Smooth muscle cell (in vitro differentiated cells): ENCODE data around the gene NUP214. TPM values are rescaled to one million over a fixed set of nuclear protein-coding genes. Genes with fewer than 3 reads are reported as not detected.

Source experiments
- DNase-seq: peaks from one replicate; lab custom pipeline; 2025; ENCODE audit not compliant: unreplicated experiment; lab: John Stamatoyannopoulos, UW
- H2AFZ ChIP-seq: fragments of 200-600 bp; sonication (generic); 2 replicates; pipeline ENCODE4 v1.6.0; 2016; ENCODE audit warnings: antibody characterized with exemption, low read depth, mild to moderate bottlenecking
- H3F3A ChIP-seq: fragments of 200-600 bp; sonication (generic); 2 replicates; pipeline ENCODE4 v1.6.0; 2017; ENCODE audit warnings: antibody characterized with exemption, low read depth
- H3K27ac ChIP-seq: fragments of 200-600 bp; sonication (generic); 2 replicates; pipeline ENCODE4 v1.5.1; 2016; ENCODE audit warnings: low read depth, mild to moderate bottlenecking
- H3K27me3 ChIP-seq: fragments of 200-600 bp; sonication (generic); 2 replicates; pipeline ENCODE4 v1.6.1; 2016; ENCODE audit warnings: low read depth, mild to moderate bottlenecking
- H3K36me3 ChIP-seq: fragments of 200-600 bp; sonication (generic); 2 replicates; pipeline ENCODE4 v1.5.1; 2016; ENCODE audit warnings: low read depth
- H3K4me1 ChIP-seq: fragments of 200-600 bp; sonication (generic); 2 replicates; pipeline ENCODE4 v1.5.1; 2016; ENCODE audit warnings: low read depth
- H3K4me2 ChIP-seq: fragments of 200-600 bp; sonication (generic); 2 replicates; pipeline ENCODE4 v1.6.0; 2016; ENCODE audit warnings: mild to moderate bottlenecking
- H3K4me3 ChIP-seq: fragments of 200-600 bp; sonication (generic); 2 replicates; pipeline ENCODE4 v1.5.1; 2016; ENCODE audit warnings: mild to moderate bottlenecking
- H3K79me2 ChIP-seq: fragments of 200-600 bp; sonication (generic); 2 replicates; pipeline ENCODE4 v1.6.0; 2016; ENCODE audit warnings: low read depth, mild to moderate bottlenecking
- H3K9ac ChIP-seq: fragments of 200-600 bp; sonication (generic); 2 replicates; pipeline ENCODE4 v1.6.0; 2016; ENCODE audit warnings: low read depth
- H3K9me3 ChIP-seq: fragments of 200-600 bp; sonication (generic); replicated peaks from 2 replicates; pipeline ENCODE4 v1.5.1; 2016; ENCODE audit warnings: low read depth
- H4K20me1 ChIP-seq: fragments of 200-600 bp; sonication (generic); 2 replicates; pipeline ENCODE4 v1.6.0; 2016; ENCODE audit warnings: low read depth
- WGBS: methylation state at CpG from one replicate; pipeline ENCODE4 v1.1.7; 2016; ENCODE audit warnings: low lambda C conversion rate; 5-methylcytosine and 5-hydroxymethylcytosine counted together
- polyA plus RNA-seq: library from polyadenylated mRNA; unstranded; fragments of >200 nt; fragmentation: Nextera tagmentation; extraction: Ambion mirVana; gene quantifications from 2 replicates; pipeline ENCODE4 v1.2.1, GENCODE V29; 2016
- total RNA-seq: library from RNA; depleted of rRNA; stranded (reverse); fragments of >200 nt; gene quantifications from 2 replicates; pipeline ENCODE4 v1.2.3, GENCODE V29; 2014
- TF ChIP-seq, protein P1 (sequence below): fragments of 200-600 bp; sonication (generic); IDR thresholded peaks from 2 replicates; pipeline ENCODE4 v1.5.1; 2017; ENCODE audit warnings: borderline replicate concordance, mild to moderate bottlenecking, antibody characterized with exemption; ENCODE audit not compliant: insufficient read depth, poor library complexity, severe bottlenecking

Gene NUP214
- total RNA-seq: 20.2 and 44.7 TPM in 2 replicates
- 13.9 and 24.2 TPM in 2 replicates for polyA plus RNA-seq

DNA sequence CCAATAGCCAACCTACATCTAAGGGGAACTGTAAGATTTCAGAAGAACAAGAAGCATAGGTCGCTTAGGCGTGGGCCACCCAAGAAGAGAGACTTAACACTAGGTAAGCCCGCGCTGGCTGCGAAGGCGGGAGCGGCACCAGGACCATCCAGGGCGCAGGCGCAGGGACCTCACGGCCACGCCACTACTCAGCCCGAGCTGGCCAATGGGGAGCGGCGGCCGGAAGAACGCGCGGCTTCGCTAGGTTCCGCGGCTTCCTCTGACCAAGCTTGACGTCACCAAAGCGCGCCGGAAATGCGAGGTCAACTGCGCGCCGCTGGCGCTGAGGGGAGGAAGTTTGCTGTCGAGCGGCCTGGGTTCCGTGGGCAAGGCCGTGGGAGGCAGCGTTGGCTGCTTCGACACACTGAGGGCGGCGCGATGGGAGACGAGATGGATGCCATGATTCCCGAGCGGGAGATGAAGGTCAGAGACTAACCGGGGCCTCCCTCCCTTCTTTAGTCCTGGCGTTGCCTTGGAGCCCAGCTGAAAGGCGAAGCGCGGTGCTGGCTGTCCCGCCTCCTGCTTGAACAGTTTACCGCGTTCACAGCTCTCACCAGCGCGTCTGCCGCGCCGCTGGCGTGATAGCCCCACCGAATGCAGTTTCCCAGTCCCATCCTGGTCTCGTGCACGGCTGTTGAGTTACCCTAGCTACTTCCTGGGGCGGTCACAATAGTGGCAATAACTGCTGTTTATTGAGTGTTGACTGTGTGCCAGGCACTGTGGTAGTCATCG is at the start of gene NUP214:
TSS of gene NUP214 (plus strand) at position 299 of the 771 bp plus-strand sequence. CDS start at position 418, 119 bp downstream.
- under 1% methylated on average over 61 of the region's 61 CpGs for WGBS
- Histone ChIP-seq H3K4me2 (peak within 1 kb of the TSS; percentile 93), H2AFZ (peak within 1 kb of the TSS; percentile 90), H4K20me1 (peaks cover 4% of the 10 kb centered on the region), H3K4me1 (no peaks in the 10 kb centered on the region), H3K4me3 (peak within 1 kb of the TSS; percentile 96), H3K27me3 (no peaks in the 10 kb centered on the region), H3K27ac (peak within 1 kb of the TSS; percentile 76), H3K9ac (peak within 1 kb of the TSS; percentile 93), H3K36me3 (peaks cover 24% of the 10 kb centered on the region), H3F3A (no peaks in the 10 kb centered on the region), H3K9me3 (no peaks in the 10 kb centered on the region), H3K79me2 (peaks cover 32% of the 10 kb centered on the region)
- DNase-seq: peak; percentile 95
- TF ChIP-seq, protein P1, sequence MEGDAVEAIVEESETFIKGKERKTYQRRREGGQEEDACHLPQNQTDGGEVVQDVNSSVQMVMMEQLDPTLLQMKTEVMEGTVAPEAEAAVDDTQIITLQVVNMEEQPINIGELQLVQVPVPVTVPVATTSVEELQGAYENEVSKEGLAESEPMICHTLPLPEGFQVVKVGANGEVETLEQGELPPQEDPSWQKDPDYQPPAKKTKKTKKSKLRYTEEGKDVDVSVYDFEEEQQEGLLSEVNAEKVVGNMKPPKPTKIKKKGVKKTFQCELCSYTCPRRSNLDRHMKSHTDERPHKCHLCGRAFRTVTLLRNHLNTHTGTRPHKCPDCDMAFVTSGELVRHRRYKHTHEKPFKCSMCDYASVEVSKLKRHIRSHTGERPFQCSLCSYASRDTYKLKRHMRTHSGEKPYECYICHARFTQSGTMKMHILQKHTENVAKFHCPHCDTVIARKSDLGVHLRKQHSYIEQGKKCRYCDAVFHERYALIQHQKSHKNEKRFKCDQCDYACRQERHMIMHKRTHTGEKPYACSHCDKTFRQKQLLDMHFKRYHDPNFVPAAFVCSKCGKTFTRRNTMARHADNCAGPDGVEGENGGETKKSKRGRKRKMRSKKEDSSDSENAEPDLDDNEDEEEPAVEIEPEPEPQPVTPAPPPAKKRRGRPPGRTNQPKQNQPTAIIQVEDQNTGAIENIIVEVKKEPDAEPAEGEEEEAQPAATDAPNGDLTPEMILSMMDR: no peak

DNA sequence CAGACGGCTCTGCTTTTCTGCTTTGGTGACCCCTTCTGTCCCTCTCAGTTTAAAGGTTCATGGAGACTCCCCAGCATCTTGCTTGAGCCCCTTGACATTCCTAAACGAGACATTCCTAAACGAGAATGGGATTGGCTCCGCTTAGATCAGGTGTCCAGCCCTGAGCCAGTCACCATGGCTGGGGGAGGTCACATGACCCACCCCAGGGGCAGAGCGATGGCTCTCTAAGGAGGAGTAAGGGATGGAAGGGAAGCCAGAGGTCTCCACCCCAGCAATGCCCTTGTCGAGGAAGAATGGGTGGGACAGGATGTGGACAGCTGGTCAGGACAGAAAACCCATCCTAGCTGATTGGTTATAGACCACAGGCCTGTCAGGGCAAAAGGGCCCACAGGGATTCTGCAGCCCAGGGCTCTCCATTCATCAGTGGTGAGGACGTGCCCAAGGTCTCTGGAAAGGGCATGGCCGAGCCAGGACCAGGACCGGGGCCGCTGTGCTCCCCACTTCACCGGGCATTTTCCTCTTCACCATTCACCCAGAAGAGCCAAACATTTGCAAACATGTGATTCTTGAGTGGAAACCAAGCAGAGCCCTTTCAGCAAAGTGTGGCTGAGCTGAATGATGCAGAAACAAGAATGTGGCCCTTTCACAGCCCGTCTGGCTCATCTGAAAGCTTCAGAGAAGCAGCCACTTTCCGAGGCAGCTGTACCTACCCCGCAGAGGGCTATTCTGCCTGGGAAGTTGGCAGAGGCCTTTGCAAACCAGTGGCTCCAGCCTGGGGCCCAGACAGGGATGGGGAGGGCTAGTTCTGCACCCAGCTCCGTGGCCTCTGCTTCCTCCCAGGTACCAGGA is 48.8 kb upstream of the NUP214 start:
- Histone ChIP-seq H2AFZ (no peak overlapping the region), H3K36me3 (no peaks in the 10 kb centered on the region), H3F3A (no peaks in the 10 kb centered on the region), H3K27me3 (no peaks in the 10 kb centered on the region), H3K4me3 (no peak overlapping the region), H3K9ac (no peak overlapping the region), H3K4me1 (no peaks in the 10 kb centered on the region), H3K4me2 (no peak overlapping the region), H3K79me2 (no peaks in the 10 kb centered on the region), H4K20me1 (no peaks in the 10 kb centered on the region), H3K27ac (no peak overlapping the region), H3K9me3 (no peaks in the 10 kb centered on the region)
- WGBS: 91% methylated on average over 15 of the region's 15 CpGs
- TF ChIP-seq, protein P1: no peak
- no peak for DNase-seq

DNA sequence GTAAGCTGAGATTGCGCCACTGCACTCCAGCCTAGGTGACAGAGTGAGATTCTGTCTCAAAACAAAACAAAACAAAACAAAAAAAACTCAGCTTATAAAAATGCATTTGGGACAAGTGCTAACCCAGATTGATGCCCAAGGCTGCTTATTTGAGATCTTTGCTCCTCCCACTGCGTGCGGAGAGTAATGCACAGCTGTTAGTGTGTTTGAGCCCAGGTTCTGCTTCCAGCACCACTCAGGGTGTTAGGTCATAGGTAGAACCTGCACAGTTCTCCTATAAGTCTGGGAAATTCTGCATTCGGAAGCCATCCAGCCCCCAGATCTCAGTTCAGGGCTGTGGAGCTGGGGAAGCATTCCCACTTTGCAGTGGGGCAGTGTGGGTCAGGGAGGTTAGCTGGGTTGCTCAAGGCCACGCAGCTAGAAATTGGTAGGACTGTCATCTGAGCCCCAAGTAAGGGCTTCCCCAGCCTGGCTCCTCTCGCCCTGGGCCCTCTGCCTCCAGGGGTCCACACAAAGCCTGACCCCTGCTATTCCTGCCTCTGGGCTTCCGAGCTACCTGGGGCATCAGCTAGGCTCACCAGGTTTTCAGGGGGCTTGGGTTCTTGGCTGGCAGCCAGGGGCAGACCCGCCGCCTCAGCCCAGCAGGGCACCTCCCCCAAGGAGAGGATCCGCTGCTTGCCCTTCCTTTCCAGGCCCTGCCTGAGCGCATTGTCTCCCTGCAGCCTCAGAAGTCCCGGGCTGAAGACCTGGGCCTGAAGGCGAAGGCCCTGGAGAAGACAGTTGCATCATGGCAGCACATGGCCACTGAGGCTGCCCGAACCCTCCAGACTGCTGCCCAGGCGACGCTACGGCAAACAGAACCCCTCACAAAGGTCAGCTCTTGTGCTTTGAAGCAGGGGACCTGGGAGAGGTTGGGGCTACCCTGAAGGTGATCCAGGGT is 46.7 kb upstream of the NUP214 start:
- Histone ChIP-seq H4K20me1 (no peaks in the 10 kb centered on the region), H2AFZ (no peak overlapping the region), H3F3A (no peaks in the 10 kb centered on the region), H3K79me2 (no peaks in the 10 kb centered on the region), H3K27me3 (no peaks in the 10 kb centered on the region), H3K4me1 (no peaks in the 10 kb centered on the region), H3K4me3 (no peak overlapping the region), H3K9ac (no peak overlapping the region), H3K4me2 (no peak overlapping the region), H3K9me3 (no peaks in the 10 kb centered on the region), H3K27ac (no peak overlapping the region), H3K36me3 (no peaks in the 10 kb centered on the region)
- 98% methylated on average over 17 of the region's 17 CpGs for WGBS
- no peak for DNase-seq
- TF ChIP-seq, protein P1: no peak
